Astrocyte of the cerebellum (primary cell): ENCODE data around the gene ZSWIM4.
"Not testable (repeated sequence)": the region's sequence is repeated elsewhere in the genome, so short reads cannot be mapped to it uniquely, and the experiment has no call there.

Experiments
- DNase-seq: peaks from one replicate; pipeline ENCODE4 v3.0.0-alpha.2; 2011; ENCODE audit warnings: low read depth
- H3K4me3 ChIP-seq: 2 replicates; pipeline ENCODE4 v1.5.1; 2011; ENCODE audit warnings: mild to moderate bottlenecking, low read depth, low read length, moderate library complexity
- in situ Hi-C: cut with HindIII; loops from 2 replicates; pipeline ENCODE4 v1.10.0; 2017; ENCODE audit warnings: low sequenced_read_pairs
- TF ChIP-seq, protein P1 (sequence below): IDR thresholded peaks from 2 replicates; pipeline ENCODE4 v1.5.1; 2012; ENCODE audit warnings: low read length, low read depth, moderate library complexity, mild to moderate bottlenecking; ENCODE audit errors: missing control alignments

The ZSWIM4 gene

DNA sequence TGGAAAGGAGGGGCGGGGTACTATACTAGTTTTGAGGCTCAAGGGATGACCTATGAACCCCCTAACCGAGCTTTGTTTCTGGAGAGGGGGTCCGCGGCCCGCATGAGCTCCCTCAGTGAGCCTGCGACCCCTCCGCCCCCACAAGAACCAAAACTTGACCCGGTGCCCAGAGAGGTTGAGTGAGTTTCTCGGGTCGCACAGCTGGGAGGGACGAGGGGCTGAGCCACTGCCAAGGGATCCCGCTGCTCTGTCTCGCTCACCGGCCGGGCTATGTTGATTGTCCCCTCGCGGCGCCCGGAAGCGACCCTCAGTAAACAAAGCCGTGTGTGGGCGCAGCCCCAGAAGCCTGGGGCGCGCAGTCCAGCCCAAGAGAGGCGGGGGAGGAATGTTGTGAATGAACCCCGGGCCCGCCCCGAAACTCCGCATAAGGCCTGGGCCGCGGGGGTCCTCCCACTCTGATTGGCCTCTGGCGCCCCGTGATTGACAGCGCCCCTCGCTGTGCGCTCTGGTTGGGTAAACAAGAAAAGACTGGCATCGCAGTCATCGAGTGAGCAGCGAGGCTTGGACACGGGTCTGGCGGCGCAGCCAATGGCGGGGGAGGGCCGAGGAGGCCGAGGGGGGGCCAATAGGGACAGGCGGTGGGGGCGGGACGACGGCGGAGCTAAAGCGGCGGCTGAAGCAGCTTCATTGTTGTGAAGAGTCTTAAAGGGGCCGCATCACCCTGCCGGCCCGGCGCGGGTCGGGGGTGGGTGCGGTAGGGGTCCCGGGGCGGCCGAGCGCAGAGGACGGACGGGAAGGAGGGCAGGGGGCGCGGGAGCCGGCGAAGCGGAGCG, at the start of gene ZSWIM4:
Gene ZSWIM4, plus strand, starts transcription at position 687 of the 833 bp plus-strand sequence. CDS start 206 bp downstream, outside the sequence.
- TF ChIP-seq, protein P1, sequence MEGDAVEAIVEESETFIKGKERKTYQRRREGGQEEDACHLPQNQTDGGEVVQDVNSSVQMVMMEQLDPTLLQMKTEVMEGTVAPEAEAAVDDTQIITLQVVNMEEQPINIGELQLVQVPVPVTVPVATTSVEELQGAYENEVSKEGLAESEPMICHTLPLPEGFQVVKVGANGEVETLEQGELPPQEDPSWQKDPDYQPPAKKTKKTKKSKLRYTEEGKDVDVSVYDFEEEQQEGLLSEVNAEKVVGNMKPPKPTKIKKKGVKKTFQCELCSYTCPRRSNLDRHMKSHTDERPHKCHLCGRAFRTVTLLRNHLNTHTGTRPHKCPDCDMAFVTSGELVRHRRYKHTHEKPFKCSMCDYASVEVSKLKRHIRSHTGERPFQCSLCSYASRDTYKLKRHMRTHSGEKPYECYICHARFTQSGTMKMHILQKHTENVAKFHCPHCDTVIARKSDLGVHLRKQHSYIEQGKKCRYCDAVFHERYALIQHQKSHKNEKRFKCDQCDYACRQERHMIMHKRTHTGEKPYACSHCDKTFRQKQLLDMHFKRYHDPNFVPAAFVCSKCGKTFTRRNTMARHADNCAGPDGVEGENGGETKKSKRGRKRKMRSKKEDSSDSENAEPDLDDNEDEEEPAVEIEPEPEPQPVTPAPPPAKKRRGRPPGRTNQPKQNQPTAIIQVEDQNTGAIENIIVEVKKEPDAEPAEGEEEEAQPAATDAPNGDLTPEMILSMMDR, result no peak
- DNase-seq, result peak; percentile 99
- H3K4me3 ChIP-seq, result peak within 1 kb of the TSS; percentile 56
- in situ Hi-C loops, result no loop called here

DNA sequence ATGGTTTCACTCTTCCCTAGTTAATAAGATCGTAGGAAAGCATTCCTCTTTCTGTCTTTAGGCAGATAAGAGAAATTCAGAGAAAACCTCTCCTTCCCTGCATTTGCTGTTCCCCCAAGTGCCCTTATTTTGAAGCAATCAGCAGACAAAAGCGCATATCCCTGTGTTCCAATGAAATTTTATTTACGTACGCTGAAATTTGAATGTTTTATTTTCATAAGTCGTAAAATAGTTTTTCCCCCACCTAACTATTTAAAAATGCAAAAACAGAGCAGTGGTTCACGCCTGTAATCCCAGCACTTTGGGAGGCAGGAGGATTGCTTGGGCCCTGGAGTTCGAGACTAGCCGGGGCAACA, 48.2 kb upstream of the ZSWIM4 start:
- TF ChIP-seq, protein P1, result no peak
- in situ Hi-C loops, result no loop called here
- H3K4me3 ChIP-seq, result peak overlapping the region; percentile 89
- DNase-seq, result no peak

GRCh38 chr19:13748169-13748828, 46.9 kb upstream of the ZSWIM4 start:
- in situ Hi-C loops, result no loop called here
- peak overlapping the region; percentile 89 for H3K4me3 ChIP-seq
- DNase-seq, result no peak
- TF ChIP-seq, protein P1, result no peak

GRCh38 chr19:13751436-13751835, 43.8 kb upstream of the ZSWIM4 start:
- no peak overlapping the region for H3K4me3 ChIP-seq
- DNase-seq, result no peak
- in situ Hi-C loops, result no loop called here
- TF ChIP-seq, protein P1, result no peak

DNA sequence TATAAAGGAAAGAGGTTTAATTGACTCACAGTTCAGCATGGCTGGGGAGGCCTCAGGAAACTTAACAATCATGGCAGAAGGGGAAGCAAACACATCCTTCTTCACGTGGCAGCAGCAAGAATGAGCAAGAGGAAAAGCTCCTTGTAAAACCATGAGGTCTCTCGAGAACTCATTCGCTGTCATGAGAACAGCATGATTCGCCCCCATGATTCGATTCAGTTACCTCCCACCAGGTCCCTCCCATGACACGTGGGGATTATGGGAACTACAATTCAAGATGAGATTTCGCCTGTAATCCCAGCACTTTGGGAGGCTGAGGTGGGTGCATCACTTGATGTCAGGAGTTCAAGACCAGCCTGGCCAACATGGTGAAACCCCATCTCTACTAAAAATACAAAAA, 41.6 kb upstream of the ZSWIM4 start:
- H3K4me3 ChIP-seq, DNase-seq, in situ Hi-C loops: not testable (repeated sequence)

DNA sequence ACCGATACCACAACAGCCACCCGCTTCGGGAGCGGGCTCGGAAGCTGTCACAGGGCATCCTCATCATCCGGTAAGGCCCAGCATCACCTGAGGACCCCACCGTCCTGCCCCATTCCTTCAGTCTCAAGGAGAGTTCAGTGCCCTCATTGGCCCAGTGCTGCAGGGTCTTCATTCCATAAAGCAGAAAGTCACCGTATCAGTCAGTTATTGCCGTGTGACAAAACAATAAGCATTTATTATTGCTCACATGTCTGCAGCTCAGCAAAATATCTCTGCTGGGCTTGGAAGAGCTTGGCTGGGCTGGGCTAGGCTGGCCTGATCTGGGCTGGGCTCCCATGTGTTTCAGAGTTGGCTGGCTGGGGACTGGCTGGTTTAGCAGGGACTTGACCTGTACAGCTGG, 39.0 kb upstream of the ZSWIM4 start:
- no peak for DNase-seq
- in situ Hi-C loops, result no loop called here
- TF ChIP-seq, protein P1, result no peak

More for the DNA sequence above, 39.0 kb upstream of the ZSWIM4 start:
- H3K4me3 ChIP-seq, result no peak overlapping the region
